Limb (tissue), 2 donors: ENCODE data around the gene SUPT7L.
"Not testable (repeated sequence)": the region's sequence is repeated elsewhere in the genome, so short reads cannot be mapped to it uniquely, and the experiment has no call there.

Source experiments
- DNase-seq, 2 donors: peaks; one replicate each; pipeline ENCODE4 v3.0.0-alpha.2; 2016; ENCODE audit errors: extremely low spot score in 2 of 2

The SUPT7L gene

DNA sequence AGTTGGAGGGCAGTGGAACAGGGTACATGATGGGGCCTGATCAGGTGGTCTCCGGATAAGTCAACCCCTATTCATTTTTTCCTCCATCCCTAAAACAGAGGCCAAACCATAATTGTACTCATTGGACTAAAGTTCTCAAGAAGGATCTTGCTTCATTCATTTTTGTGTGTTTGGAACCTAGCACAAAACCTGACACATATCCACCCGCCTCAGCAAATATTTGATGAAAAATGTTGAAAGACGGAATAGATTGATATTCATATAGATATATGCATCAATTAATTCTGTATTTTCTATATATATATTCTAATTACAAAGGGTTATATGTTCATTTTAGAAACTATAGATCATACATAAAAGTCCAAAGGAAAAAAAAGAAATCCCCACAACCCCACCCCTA lies 22.2 kb upstream of the SUPT7L start:
- no peak for DNase-seq

DNA sequence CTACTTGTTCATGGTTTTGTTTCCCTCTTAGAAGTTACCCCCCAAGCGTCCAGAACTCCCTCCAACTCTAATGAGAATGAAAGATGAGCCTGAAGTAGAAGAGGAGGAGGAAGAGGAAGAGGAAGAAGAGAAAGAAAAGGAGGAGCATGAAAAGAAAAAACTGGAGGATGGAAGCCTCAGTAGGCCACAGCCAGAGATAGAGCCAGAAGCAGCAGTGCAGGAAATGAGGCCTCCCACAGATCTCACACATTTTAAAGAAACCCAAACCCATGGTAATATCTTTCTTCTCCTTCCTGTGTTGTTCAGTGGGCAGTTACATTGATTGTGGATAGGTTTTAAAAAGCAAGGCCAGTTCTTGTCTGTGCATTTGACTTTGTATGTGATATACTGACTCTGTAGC lies 21.6 kb upstream of the SUPT7L start:
- not testable (repeated sequence) for DNase-seq

- peak; percentile 73 to 81 for DNase-seq
These were observed 20.1 kb upstream of the SUPT7L start for GRCh38 chr2:27683390-27684071.

GRCh38 chr2:27682334-27682771 lies 18.9 kb upstream of the SUPT7L start:
- not testable (repeated sequence) for DNase-seq

DNA sequence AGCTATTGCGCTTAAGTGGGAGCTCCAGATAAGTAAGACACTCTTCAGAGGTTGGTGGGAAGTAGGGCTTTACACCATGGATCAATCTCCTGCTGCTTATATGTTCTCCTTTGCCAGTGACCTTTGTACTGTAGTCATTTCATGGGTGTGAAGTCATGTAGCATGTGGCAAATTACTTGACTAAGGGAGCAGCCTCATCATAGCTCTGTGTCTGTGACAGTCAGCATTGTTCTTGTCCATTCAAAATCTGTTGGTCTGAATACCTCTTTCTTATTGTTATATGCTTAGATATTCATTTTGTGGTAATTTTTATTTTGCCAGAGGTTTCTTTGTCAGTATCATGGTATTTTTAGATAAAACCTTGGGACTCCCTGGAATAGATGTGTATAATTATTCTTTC lies 18.4 kb upstream of the SUPT7L start:
- DNase-seq, result no peak

GRCh38 chr2:27680571-27680970 lies 17.2 kb upstream of the SUPT7L start:
- no peak for DNase-seq

GRCh38 chr2:27672723-27673486 lies 9.5 kb upstream of the SUPT7L start:
- DNase-seq, result no peak

DNA sequence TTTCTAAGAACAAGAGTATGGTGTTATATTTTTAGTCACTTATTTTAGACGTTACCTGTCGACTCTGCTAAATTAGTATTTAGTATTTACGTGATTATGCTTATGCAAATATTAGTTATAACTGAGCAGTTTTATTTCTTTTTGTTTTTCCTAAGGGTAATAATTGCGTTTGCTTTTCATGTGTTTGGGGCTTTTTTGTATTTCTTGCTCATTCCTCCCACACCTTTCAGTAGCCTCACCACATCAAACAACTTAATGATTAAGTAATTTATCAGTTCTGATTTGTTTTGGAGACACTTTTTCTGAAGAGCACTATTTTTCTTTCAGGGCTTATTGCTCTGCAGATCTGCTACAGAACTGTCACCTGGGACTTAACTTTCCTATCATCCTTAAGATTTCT lies 7.8 kb upstream of the SUPT7L start:
- DNase-seq, result no peak

DNA sequence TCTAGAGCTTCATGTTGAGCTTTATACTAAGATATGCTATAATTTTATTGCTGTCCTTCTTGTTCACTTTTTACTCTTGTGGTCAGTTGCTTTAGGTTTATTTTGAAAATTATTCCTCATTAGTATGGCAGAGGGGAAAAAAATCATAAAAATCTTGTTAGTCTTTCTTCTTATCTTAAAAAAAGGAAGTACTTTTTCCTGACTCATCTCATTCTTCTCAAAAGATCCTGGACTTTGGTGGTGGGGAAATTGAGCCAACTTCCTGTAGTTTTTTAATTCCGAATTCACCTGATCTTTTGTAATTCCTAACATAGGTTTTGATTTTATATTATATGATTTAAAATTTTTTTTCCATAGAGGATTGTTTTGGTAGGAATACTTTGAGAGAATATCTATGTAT lies 4.0 kb upstream of the SUPT7L start:
- no peak for DNase-seq

- no peak for DNase-seq
These were observed 1.4 kb upstream of the SUPT7L start for GRCh38 chr2:27664622-27665363.

DNA sequence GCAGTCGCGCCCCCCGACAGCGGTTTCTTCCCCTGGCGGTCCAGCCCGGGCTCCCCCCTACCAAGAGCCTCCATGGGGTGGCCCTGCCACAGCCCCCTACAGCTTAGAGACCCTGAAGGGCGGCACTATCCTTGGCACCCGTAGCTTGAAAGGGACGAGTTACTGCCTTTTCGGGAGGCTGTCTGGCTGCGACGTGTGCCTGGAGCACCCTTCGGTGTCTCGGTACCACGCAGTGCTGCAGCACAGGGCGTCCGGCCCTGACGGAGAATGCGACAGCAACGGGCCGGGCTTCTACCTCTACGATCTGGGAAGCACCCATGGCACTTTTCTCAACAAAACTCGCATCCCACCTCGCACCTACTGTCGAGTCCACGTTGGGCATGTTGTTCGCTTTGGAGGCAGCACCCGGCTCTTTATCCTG lies 750 bp upstream of the SUPT7L start:
- DNase-seq, result no peak

- DNase-seq, result no peak
These were observed 2.0 kb downstream of the SUPT7L start for GRCh38 chr2:27661371-27661770.

- no peak for DNase-seq
These were observed 8.1 kb downstream of the SUPT7L start for GRCh38 chr2:27655155-27655951.

- no peak for DNase-seq
These were observed 10.0 kb downstream of the SUPT7L start for GRCh38 chr2:27653397-27653796.

- no peak for DNase-seq
These were observed 10.6 kb downstream of the SUPT7L start for GRCh38 chr2:27652790-27653189.

- no peak for DNase-seq
These were observed 11.1 kb downstream of the SUPT7L start for GRCh38 chr2:27652341-27652740.

DNA sequence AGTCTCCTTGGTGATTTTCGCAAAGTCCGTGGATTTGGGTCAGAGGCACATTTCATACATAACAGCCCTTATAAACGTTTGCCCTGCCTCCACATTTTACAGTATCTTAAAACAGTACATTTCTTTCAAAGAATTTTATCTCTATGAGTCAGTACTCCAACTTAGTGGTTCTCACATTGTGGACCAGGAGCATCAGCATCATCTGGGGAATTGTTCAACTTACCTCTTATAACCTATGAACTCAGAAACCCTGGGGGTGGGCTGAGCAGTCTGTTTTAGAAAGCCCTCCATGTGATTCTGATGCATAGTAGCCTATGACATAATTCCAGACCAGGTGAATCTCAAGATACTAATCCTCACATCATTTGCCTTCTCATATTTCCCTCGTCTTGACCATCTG lies 12.4 kb downstream of the SUPT7L start:
- no peak for DNase-seq

DNA sequence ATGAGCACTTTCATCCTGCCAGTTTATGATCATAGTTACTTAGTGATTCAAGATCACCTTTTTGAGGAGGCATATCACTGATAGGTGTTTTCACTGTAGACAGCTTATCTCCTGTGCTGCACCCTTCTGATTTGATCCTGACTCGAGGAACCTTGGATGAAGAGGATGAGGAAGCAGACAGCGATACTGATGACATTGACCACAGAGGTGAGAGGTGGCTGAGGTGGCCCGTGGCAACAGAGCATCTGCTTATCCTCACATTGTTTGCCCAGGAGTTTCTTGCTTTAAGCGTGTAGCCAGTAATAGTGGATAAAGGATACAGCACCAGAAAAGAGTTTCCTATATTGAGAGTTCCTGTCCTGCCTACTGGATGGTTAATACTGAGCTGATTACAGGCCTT lies 15.7 kb downstream of the SUPT7L start:
- no peak for DNase-seq

DNA sequence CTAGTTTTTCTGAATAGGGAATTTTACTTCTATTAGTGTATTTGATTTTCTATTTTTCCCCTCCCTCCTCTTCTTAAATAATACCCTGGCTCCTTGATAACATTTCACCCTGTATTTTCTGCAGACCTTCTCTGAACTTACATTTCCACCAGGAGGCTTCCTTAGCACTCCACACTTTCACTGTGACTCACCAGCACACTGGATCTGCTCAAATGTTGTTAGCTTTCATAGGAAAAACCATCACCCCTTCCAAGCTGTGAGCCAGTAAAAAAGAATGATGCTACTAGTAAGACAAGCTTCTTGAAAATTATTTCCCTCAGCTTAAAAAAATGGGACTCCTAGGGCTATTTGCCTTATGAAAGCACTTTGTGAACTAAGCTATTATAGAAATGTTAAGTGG lies 16.1 kb downstream of the SUPT7L start:
- no peak for DNase-seq

- DNase-seq, result no peak
These were observed 18.2 kb downstream of the SUPT7L start for GRCh38 chr2:27645197-27645596.

GRCh38 chr2:27640722-27641245 lies 22.6 kb downstream of the SUPT7L start:
- DNase-seq, result no peak
